GM23338 (cell line): ENCODE measurements around the gene ELAVL2. TPM values are rescaled to one million over a fixed set of nuclear protein-coding genes. Genes with fewer than 3 reads are reported as not detected.

ENCODE experiments used
- ATAC-seq: fragments of 200-7000 bp; cut with Tn5 transposase; 3 replicates; pipeline ENCODE4 v1.9.1; 2020
- DNase-seq: peaks from one replicate; pipeline ENCODE4 v3.0.0-alpha.2; 2015; ENCODE audit warnings: low spot score
- H2AFZ ChIP-seq: fragments of 200-600 bp; sonication (generic); 2 replicates; pipeline ENCODE4 v1.8.0; 2016; ENCODE audit warnings: antibody characterized with exemption, mild to moderate bottlenecking, moderate library complexity
- H3F3A ChIP-seq: fragments of 200-600 bp; sonication (generic); replicated peaks from 2 replicates; pipeline ENCODE4 v1.8.0; 2017; ENCODE audit warnings: antibody characterized with exemption, mixed run types, low read depth
- H3K27ac ChIP-seq: fragments of 200-600 bp; sonication (generic); 2 replicates; pipeline ENCODE4 v1.6.1; 2016; ENCODE audit warnings: low read depth
- H3K27me3 ChIP-seq: fragments of 200-600 bp; sonication (generic); 2 replicates; pipeline ENCODE4 v1.8.0; 2016; ENCODE audit warnings: mild to moderate bottlenecking, mixed run types, moderate library complexity; ENCODE audit not compliant: insufficient read depth
- H3K36me3 ChIP-seq: fragments of 200-600 bp; sonication (generic); 2 replicates; pipeline ENCODE4 v1.8.0; 2016; ENCODE audit warnings: mild to moderate bottlenecking; ENCODE audit not compliant: insufficient read depth
- H3K4me1 ChIP-seq: fragments of 200-600 bp; sonication (generic); 2 replicates; pipeline ENCODE4 v1.8.0; 2016; ENCODE audit warnings: mild to moderate bottlenecking, moderate library complexity; ENCODE audit not compliant: insufficient read depth
- H3K4me2 ChIP-seq: fragments of 200-600 bp; sonication (generic); 2 replicates; pipeline ENCODE4 v1.7.1; 2017; ENCODE audit warnings: mixed run types
- H3K4me3 ChIP-seq: fragments of 200-600 bp; sonication (generic); 2 replicates; pipeline ENCODE4 v1.6.1; 2016; ENCODE audit warnings: mixed run types
- H3K79me2 ChIP-seq: fragments of 200-600 bp; sonication (generic); replicated peaks from 2 replicates; pipeline ENCODE4 v1.8.0; 2017; ENCODE audit warnings: mild to moderate bottlenecking; ENCODE audit not compliant: insufficient read depth
- H3K9me2 ChIP-seq: fragments of 200-600 bp; sonication (generic); 2 replicates; pipeline ENCODE4 v1.8.0; 2017; ENCODE audit not compliant: insufficient read depth
- H4K20me1 ChIP-seq: fragments of 200-600 bp; sonication (generic); replicated peaks from 2 replicates; pipeline ENCODE4 v1.8.0; 2017; ENCODE audit warnings: mild to moderate bottlenecking; ENCODE audit not compliant: insufficient read depth
- H3K27ac Mint-ChIP-seq: 2 replicates; pipeline ENCODE4 v1.8.0; 2020; ENCODE audit warnings: inconsistent platforms, mild to moderate bottlenecking, moderate library complexity, mixed read lengths
- H3K27me3 Mint-ChIP-seq: 3 replicates; pipeline ENCODE4 v1.8.0; 2022; ENCODE audit warnings: low read depth, mild to moderate bottlenecking, moderate library complexity, mixed read lengths, inconsistent platforms; ENCODE audit not compliant: insufficient read depth, poor library complexity
- H3K36me3 Mint-ChIP-seq: 3 replicates; pipeline ENCODE4 v1.8.0; 2021; ENCODE audit warnings: low read depth, mild to moderate bottlenecking, inconsistent platforms, moderate library complexity, mixed read lengths
- H3K4me1 Mint-ChIP-seq: 3 replicates; pipeline ENCODE4 v1.8.0; 2020; ENCODE audit warnings: mild to moderate bottlenecking, inconsistent platforms, mixed read lengths
- H3K4me3 Mint-ChIP-seq: 3 replicates; pipeline ENCODE4 v1.8.0; 2021; ENCODE audit warnings: moderate library complexity, mild to moderate bottlenecking, inconsistent platforms, mixed read lengths
- H3K9me3 Mint-ChIP-seq: 3 replicates; pipeline ENCODE4 v1.8.0; 2020; ENCODE audit warnings: moderate library complexity, mild to moderate bottlenecking, inconsistent platforms, mixed read lengths
- STAT1 ChIP-seq: IDR thresholded peaks from one replicate; pipeline ENCODE4 v1.6.1; 2016; ENCODE audit warnings: antibody characterized with exemption; ENCODE audit not compliant: unreplicated experiment
- ZNF331 ChIP-seq: fragments of 250-450 bp; sonication (Bioruptor Pico); IDR thresholded peaks from 2 replicates; pipeline ENCODE4 v1.5.0; 2020; ENCODE audit warnings: low read depth, mild to moderate bottlenecking, moderate library complexity
- polyA plus RNA-seq: library from polyadenylated mRNA; unstranded; fragments of >200 nt; fragmentation: Nextera tagmentation; extraction: Ambion mirVana; gene quantifications from 2 replicates; pipeline ENCODE4 v1.2.1, GENCODE V29; 2016
- total RNA-seq: library from RNA; depleted of rRNA; stranded (reverse); fragments of >200 nt; shearing (Covaris generic); gene quantifications from 2 replicates; pipeline ENCODE4 v1.2.3, GENCODE V29; 2014
- TF ChIP-seq, protein P1 (sequence below): IDR thresholded peaks from one replicate; pipeline ENCODE4 v1.6.1; 2018; ENCODE audit warnings: antibody characterized with exemption; ENCODE audit not compliant: unreplicated experiment

ELAVL2 gene
- total and polyA plus RNA-seq, 2 experiments from 2014 or later, result 18.6 to 42.4 TPM

DNA sequence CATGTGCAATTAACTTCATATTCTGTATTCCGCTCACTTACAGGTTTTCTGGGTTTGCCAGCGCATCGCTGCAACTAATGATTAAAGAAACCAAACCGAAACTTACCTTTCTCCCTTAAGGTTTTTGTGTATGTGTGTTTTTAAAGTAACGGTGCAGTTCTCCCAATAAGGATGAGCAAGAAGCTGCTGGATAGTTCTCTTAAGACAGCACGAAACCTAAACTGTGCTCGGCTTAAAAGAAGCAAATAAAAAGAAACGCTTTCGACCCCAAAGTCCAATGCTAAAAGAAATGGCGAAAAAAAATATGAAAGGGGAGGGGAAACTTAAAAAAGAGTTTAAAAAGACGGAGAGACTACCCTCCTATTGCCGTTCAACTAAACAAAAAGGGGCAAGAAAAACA is 340 bp downstream of the ELAVL2 start:
- H3K4me3 ChIP-seq, result peak overlapping the region; percentile 78
- H3K4me2 ChIP-seq, result peak overlapping the region; percentile 99
- H3F3A ChIP-seq, result no peaks in the 10 kb centered on the region; the same call in 1 of the 2 replicates
- peaks cover 22% of the 10 kb centered on the region for H3K27me3 Mint-ChIP-seq
- H3K4me3 Mint-ChIP-seq, result no peak overlapping the region
- peak overlapping the region; percentile 8; the same call in 1 of the 2 replicates for H2AFZ ChIP-seq
- ATAC-seq, result no peak
- TF ChIP-seq, protein P1, sequence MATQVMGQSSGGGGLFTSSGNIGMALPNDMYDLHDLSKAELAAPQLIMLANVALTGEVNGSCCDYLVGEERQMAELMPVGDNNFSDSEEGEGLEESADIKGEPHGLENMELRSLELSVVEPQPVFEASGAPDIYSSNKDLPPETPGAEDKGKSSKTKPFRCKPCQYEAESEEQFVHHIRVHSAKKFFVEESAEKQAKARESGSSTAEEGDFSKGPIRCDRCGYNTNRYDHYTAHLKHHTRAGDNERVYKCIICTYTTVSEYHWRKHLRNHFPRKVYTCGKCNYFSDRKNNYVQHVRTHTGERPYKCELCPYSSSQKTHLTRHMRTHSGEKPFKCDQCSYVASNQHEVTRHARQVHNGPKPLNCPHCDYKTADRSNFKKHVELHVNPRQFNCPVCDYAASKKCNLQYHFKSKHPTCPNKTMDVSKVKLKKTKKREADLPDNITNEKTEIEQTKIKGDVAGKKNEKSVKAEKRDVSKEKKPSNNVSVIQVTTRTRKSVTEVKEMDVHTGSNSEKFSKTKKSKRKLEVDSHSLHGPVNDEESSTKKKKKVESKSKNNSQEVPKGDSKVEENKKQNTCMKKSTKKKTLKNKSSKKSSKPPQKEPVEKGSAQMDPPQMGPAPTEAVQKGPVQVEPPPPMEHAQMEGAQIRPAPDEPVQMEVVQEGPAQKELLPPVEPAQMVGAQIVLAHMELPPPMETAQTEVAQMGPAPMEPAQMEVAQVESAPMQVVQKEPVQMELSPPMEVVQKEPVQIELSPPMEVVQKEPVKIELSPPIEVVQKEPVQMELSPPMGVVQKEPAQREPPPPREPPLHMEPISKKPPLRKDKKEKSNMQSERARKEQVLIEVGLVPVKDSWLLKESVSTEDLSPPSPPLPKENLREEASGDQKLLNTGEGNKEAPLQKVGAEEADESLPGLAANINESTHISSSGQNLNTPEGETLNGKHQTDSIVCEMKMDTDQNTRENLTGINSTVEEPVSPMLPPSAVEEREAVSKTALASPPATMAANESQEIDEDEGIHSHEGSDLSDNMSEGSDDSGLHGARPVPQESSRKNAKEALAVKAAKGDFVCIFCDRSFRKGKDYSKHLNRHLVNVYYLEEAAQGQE, result peak; percentile 29
- no peak for TF ChIP-seq ZNF331
- TF ChIP-seq STAT1, result no peak
- no peaks in the 10 kb centered on the region for H3K36me3 ChIP-seq
- H4K20me1 ChIP-seq, result peaks cover 3% of the 10 kb centered on the region
- no peak overlapping the region for H3K27ac Mint-ChIP-seq
- no peaks in the 10 kb centered on the region for H3K36me3 Mint-ChIP-seq
- H3K9me3 Mint-ChIP-seq, result no peaks in the 10 kb centered on the region; the same call in 1 of the 3 replicates
- peaks cover 33% of the 10 kb centered on the region for H3K79me2 ChIP-seq
- peaks cover 64% of the 10 kb centered on the region for H3K27me3 ChIP-seq
- peaks cover 47% of the 10 kb centered on the region for H3K4me1 ChIP-seq
- H3K9me2 ChIP-seq, result no peaks in the 10 kb centered on the region
- H3K4me1 Mint-ChIP-seq, result peaks cover 16% of the 10 kb centered on the region
- H3K27ac ChIP-seq, result no peak overlapping the region
- no peak for DNase-seq

DNA sequence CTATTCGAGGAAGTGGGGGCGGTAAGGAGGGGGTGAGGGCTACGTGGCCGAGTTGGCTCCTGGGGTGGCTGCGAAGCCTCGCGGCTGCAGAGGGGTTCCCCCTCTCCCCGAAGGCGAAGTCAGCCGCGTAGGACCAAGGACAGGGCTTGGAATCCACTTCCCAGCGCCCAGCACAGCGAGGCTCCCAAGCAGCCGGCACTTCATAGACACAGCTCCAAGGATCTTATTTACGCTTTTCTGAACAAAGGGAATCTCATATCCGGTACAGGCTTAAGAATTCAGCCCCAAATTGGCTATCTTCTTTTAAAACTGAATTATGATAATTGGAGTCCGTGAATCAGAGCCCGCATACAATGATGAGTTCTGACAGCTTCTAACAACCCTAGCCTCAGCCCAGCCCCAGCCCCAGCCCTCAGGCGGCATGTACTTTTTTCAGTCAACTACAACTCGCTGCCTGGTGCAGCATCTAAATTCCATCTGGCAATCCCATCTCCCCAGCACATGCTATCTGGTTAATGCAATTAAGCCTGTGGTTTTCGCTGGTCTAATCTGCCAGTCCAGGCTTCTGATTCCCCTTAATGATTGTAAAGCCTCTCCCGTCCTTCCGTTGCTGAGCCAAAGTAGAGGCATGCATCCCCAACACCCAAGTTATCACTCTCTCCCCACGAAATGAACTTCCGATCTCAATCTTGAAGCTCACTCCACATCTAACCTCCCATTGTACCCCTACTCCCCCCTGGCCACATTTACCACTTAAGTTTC is 1.0 kb downstream of the ELAVL2 start:
- no peaks in the 10 kb centered on the region; the same call in none of the 2 replicates for H4K20me1 ChIP-seq
- Mint-ChIP-seq H3K27ac (no peak overlapping the region), H3K27me3 (peaks cover 15% of the 10 kb centered on the region), H3K9me3 (no peaks in the 10 kb centered on the region; the same call in 1 of the 3 replicates), H3K4me1 (peaks cover 10% of the 10 kb centered on the region; the same call in 2 of the 3 replicates), H3K4me3 (no peak overlapping the region), H3K36me3 (no peaks in the 10 kb centered on the region; the same call in 2 of the 3 replicates)
- H3K36me3 ChIP-seq, result no peaks in the 10 kb centered on the region
- DNase-seq (peak; percentile 87), ATAC-seq (peak; percentile 49)
- H3K4me2 ChIP-seq, result peak overlapping the region; percentile 99
- H3K27ac ChIP-seq, result no peak overlapping the region
- H3K4me3 ChIP-seq, result peak overlapping the region; percentile 78
- H3K9me2 ChIP-seq, result no peaks in the 10 kb centered on the region
- H2AFZ ChIP-seq, result no peak overlapping the region
- peaks cover 62% of the 10 kb centered on the region for H3K27me3 ChIP-seq
- H3F3A ChIP-seq, result no peaks in the 10 kb centered on the region; the same call in 1 of the 2 replicates
- peaks cover 40% of the 10 kb centered on the region for H3K79me2 ChIP-seq
- no peak for TF ChIP-seq ZNF331
- TF ChIP-seq, protein P1, result peak; percentile 84
- peaks cover 40% of the 10 kb centered on the region for H3K4me1 ChIP-seq
